Smooth muscle cell (in vitro differentiated cells): ENCODE measurements around the gene EPN3. TPM values are rescaled to one million over a fixed set of nuclear protein-coding genes. Genes with fewer than 3 reads are reported as not detected.

Experiments used
- DNase-seq: peaks from one replicate; lab custom pipeline; 2025; ENCODE audit not compliant: unreplicated experiment; lab: John Stamatoyannopoulos, UW
- H2AFZ ChIP-seq: fragments of 200-600 bp; sonication (generic); 2 replicates; pipeline ENCODE4 v1.6.0; 2016; ENCODE audit warnings: antibody characterized with exemption, low read depth, mild to moderate bottlenecking
- H3F3A ChIP-seq: fragments of 200-600 bp; sonication (generic); 2 replicates; pipeline ENCODE4 v1.6.0; 2017; ENCODE audit warnings: antibody characterized with exemption, low read depth
- H3K27ac ChIP-seq: fragments of 200-600 bp; sonication (generic); 2 replicates; pipeline ENCODE4 v1.5.1; 2016; ENCODE audit warnings: low read depth, mild to moderate bottlenecking
- H3K27me3 ChIP-seq: fragments of 200-600 bp; sonication (generic); 2 replicates; pipeline ENCODE4 v1.6.1; 2016; ENCODE audit warnings: low read depth, mild to moderate bottlenecking
- H3K36me3 ChIP-seq: fragments of 200-600 bp; sonication (generic); 2 replicates; pipeline ENCODE4 v1.5.1; 2016; ENCODE audit warnings: low read depth
- H3K4me1 ChIP-seq: fragments of 200-600 bp; sonication (generic); 2 replicates; pipeline ENCODE4 v1.5.1; 2016; ENCODE audit warnings: low read depth
- H3K4me2 ChIP-seq: fragments of 200-600 bp; sonication (generic); 2 replicates; pipeline ENCODE4 v1.6.0; 2016; ENCODE audit warnings: mild to moderate bottlenecking
- H3K4me3 ChIP-seq: fragments of 200-600 bp; sonication (generic); 2 replicates; pipeline ENCODE4 v1.5.1; 2016; ENCODE audit warnings: mild to moderate bottlenecking
- H3K79me2 ChIP-seq: fragments of 200-600 bp; sonication (generic); 2 replicates; pipeline ENCODE4 v1.6.0; 2016; ENCODE audit warnings: low read depth, mild to moderate bottlenecking
- H3K9ac ChIP-seq: fragments of 200-600 bp; sonication (generic); 2 replicates; pipeline ENCODE4 v1.6.0; 2016; ENCODE audit warnings: low read depth
- H3K9me3 ChIP-seq: fragments of 200-600 bp; sonication (generic); replicated peaks from 2 replicates; pipeline ENCODE4 v1.5.1; 2016; ENCODE audit warnings: low read depth
- H4K20me1 ChIP-seq: fragments of 200-600 bp; sonication (generic); 2 replicates; pipeline ENCODE4 v1.6.0; 2016; ENCODE audit warnings: low read depth
- WGBS: methylation state at CpG from one replicate; pipeline ENCODE4 v1.1.7; 2016; ENCODE audit warnings: low lambda C conversion rate; 5-methylcytosine and 5-hydroxymethylcytosine counted together
- polyA plus RNA-seq: library from polyadenylated mRNA; unstranded; fragments of >200 nt; fragmentation: Nextera tagmentation; extraction: Ambion mirVana; gene quantifications from 2 replicates; pipeline ENCODE4 v1.2.1, GENCODE V29; 2016
- total RNA-seq: library from RNA; depleted of rRNA; stranded (reverse); fragments of >200 nt; gene quantifications from 2 replicates; pipeline ENCODE4 v1.2.3, GENCODE V29; 2014
- TF ChIP-seq, protein P1 (sequence below): fragments of 200-600 bp; sonication (generic); IDR thresholded peaks from 2 replicates; pipeline ENCODE4 v1.5.1; 2017; ENCODE audit warnings: borderline replicate concordance, mild to moderate bottlenecking, antibody characterized with exemption; ENCODE audit not compliant: insufficient read depth, poor library complexity, severe bottlenecking

EPN3 gene
- total and polyA plus RNA-seq, 2 experiments from 2014 or later, result 3.9 to 5.1 TPM

DNA sequence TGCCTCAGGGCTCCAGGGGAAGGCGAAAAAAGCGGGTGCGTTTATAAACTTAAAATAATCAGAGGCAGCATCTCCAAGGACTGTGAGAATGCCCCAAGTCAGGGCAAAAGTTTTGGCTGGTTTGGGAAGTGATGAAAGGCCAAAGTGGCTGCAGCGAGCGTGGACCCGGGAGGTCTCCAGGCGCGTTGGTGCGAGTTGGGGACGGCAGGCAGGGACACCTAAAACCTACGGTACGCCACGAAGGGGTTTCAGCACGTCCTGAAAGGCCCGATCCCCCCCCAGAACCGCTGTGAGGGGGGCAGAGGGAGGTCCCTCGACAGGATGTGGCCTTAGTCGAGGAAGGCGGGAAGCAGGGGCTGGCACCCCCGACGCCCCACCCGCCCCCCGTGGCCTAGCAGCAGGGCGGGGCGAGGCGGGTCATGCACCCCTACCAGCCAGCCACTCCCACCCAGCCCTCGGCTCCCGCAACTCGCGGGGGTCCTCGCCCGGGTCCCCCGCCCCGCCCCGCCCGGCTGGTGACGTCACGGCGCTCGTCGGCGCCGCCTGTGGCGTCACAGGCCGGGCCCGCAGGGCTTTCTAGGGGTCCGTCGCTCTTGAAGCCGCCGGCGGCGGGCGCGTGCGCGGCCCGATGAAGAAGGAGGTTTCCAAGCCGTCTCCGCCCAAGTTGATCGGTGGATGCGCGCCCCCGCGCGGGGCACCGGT, 24.5 kb upstream of the EPN3 start, which contains the start of gene MYCBPAP:
TSS of gene MYCBPAP (plus strand) at position 569 of the 702 bp plus-strand sequence. CDS start 236 bp downstream, outside the sequence.
- peak; percentile 55 for DNase-seq
- TF ChIP-seq, protein P1, sequence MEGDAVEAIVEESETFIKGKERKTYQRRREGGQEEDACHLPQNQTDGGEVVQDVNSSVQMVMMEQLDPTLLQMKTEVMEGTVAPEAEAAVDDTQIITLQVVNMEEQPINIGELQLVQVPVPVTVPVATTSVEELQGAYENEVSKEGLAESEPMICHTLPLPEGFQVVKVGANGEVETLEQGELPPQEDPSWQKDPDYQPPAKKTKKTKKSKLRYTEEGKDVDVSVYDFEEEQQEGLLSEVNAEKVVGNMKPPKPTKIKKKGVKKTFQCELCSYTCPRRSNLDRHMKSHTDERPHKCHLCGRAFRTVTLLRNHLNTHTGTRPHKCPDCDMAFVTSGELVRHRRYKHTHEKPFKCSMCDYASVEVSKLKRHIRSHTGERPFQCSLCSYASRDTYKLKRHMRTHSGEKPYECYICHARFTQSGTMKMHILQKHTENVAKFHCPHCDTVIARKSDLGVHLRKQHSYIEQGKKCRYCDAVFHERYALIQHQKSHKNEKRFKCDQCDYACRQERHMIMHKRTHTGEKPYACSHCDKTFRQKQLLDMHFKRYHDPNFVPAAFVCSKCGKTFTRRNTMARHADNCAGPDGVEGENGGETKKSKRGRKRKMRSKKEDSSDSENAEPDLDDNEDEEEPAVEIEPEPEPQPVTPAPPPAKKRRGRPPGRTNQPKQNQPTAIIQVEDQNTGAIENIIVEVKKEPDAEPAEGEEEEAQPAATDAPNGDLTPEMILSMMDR, result no peak
- Histone ChIP-seq H3K27me3 (no peaks in the 10 kb centered on the region), H3K79me2 (no peaks in the 10 kb centered on the region), H3K4me3 (peak within 1 kb of the TSS; percentile 65), H3K27ac (peak within 1 kb of the TSS; percentile 59), H3K9ac (peak within 1 kb of the TSS; percentile 78), H4K20me1 (no peaks in the 10 kb centered on the region), H3K4me1 (peaks cover 25% of the 10 kb centered on the region), H3K9me3 (no peaks in the 10 kb centered on the region), H2AFZ (peak within 1 kb of the TSS; percentile 96), H3F3A (peaks cover 13% of the 10 kb centered on the region), H3K4me2 (peak within 1 kb of the TSS; percentile 89), H3K36me3 (no peaks in the 10 kb centered on the region)
- WGBS, result 13% methylated on average over 42 of the region's 66 CpGs

- TF ChIP-seq, protein P1, result no peak
- Histone ChIP-seq H3K79me2 (no peaks in the 10 kb centered on the region), H4K20me1 (no peaks in the 10 kb centered on the region), H3K9ac (peak overlapping the region; percentile 78), H3K27me3 (no peaks in the 10 kb centered on the region), H3K4me3 (peak overlapping the region; percentile 65), H3K4me1 (peaks cover 18% of the 10 kb centered on the region), H3K4me2 (peak overlapping the region; percentile 89), H3K36me3 (no peaks in the 10 kb centered on the region), H2AFZ (peak overlapping the region; percentile 96), H3F3A (peaks cover 13% of the 10 kb centered on the region), H3K27ac (peak overlapping the region; percentile 59), H3K9me3 (no peaks in the 10 kb centered on the region)
- DNase-seq, result no peak
- 29% methylated on average over 32 of the region's 32 CpGs for WGBS
Observed at GRCh38 chr17:50508573-50509460, 23.7 kb upstream of the EPN3 start.

- Histone ChIP-seq H3F3A (peaks cover 13% of the 10 kb centered on the region), H3K27me3 (no peaks in the 10 kb centered on the region), H3K4me3 (no peak overlapping the region), H3K36me3 (no peaks in the 10 kb centered on the region), H3K4me1 (peaks cover 20% of the 10 kb centered on the region), H3K9me3 (no peaks in the 10 kb centered on the region), H2AFZ (no peak overlapping the region), H3K27ac (peak overlapping the region; percentile 67), H4K20me1 (no peaks in the 10 kb centered on the region), H3K79me2 (no peaks in the 10 kb centered on the region), H3K4me2 (peak overlapping the region; percentile 23), H3K9ac (no peak overlapping the region)
- TF ChIP-seq, protein P1, result no peak
- WGBS, result 37% methylated on average over 3 of the region's 3 CpGs
- no peak for DNase-seq
Observed at GRCh38 chr17:50511058-50511457, 21.5 kb upstream of the EPN3 start.
